ENCODE results near the gene SMC4. TPM values are rescaled to one million over a fixed set of nuclear protein-coding genes. Genes with fewer than 3 reads are reported as not detected.

SMC4 gene
- total and polyA plus RNA-seq, 2 experiments from 2014 or later, result 49.6 to 55.4 TPM

DNA sequence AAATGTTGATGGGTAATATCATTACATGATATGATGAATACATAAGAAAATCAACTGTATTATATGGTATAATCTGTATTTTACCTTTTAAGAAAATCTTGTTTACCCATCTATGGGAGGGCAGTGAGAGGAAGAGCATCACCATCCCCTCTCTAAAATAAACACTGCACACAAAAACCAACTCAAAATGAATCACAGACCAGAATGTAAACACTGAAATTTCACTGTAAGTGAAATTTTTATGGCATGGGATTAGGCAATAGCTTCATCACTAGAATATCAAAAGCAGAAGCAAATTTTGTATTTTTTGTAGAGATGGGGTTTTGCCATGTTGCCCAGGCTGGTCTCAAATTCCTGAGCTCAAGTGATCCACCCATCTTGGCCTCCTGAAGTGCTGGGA lies 26.7 kb upstream of the SMC4 start:
- no peaks in the 10 kb centered on the region for H3K9me3 ChIP-seq (ENCODE audit: low read depth)
- H3K4me1 ChIP-seq (ENCODE audit: insufficient read depth), result no peaks in the 10 kb centered on the region
- H3K4me2 ChIP-seq, result no peak overlapping the region
- no peak overlapping the region for H3K27ac ChIP-seq
- no peaks in the 10 kb centered on the region for H3K27me3 ChIP-seq
- H3K79me2 ChIP-seq, result no peaks in the 10 kb centered on the region
- DNase-seq (ENCODE audit: low spot score), result no peak
- H3K4me3 ChIP-seq, result no peak overlapping the region
- TF ChIP-seq EZH2 (IDR thresholded peaks at IDR 0.05; ENCODE audit: borderline replicate concordance) (no peak), EZH2phosphoT487 (IDR thresholded peaks at IDR 0.05; ENCODE audit: low read depth, severe bottlenecking, unreplicated experiment) (no peak), CTCF (IDR thresholded peaks at IDR 0.05; ENCODE audit: poor library complexity) (no peak)
- H3K9me2 ChIP-seq (replicated peaks; ENCODE audit: insufficient read depth), result no peaks in the 10 kb centered on the region
- H3K36me3 ChIP-seq (replicated peaks; ENCODE audit: insufficient read depth, low read depth), result no peaks in the 10 kb centered on the region
- H2AFZ ChIP-seq, result no peak overlapping the region
- H4K20me1 ChIP-seq (ENCODE audit: insufficient read depth, poor library complexity, severe bottlenecking), result no peaks in the 10 kb centered on the region

- no peaks in the 10 kb centered on the region for H3K27me3 ChIP-seq
- no peak overlapping the region for H2AFZ ChIP-seq
- no peaks in the 10 kb centered on the region for H3K9me3 ChIP-seq (ENCODE audit: low read depth)
- WGBS (ENCODE audit: low lambda C conversion rate, missing lambda C conversion rate), result 98% methylated on average over 2 of the region's 2 CpGs
- TF ChIP-seq EZH2 (IDR thresholded peaks at IDR 0.05; ENCODE audit: borderline replicate concordance), result no peak
- TF ChIP-seq CTCF (IDR thresholded peaks at IDR 0.05; ENCODE audit: poor library complexity), result no peak
- TF ChIP-seq EZH2phosphoT487 (IDR thresholded peaks at IDR 0.05; ENCODE audit: low read depth, severe bottlenecking, unreplicated experiment), result no peak
- DNase-seq (ENCODE audit: low spot score), result no peak
- no peaks in the 10 kb centered on the region for H4K20me1 ChIP-seq (ENCODE audit: insufficient read depth, poor library complexity, severe bottlenecking)
- no peak overlapping the region for H3K4me3 ChIP-seq
- H3K79me2 ChIP-seq, result no peaks in the 10 kb centered on the region
- no peak overlapping the region for H3K27ac ChIP-seq
- no peaks in the 10 kb centered on the region for H3K9me2 ChIP-seq (replicated peaks; ENCODE audit: insufficient read depth)
- no peaks in the 10 kb centered on the region for H3K36me3 ChIP-seq (replicated peaks; ENCODE audit: insufficient read depth, low read depth)
- no peak overlapping the region for H3K4me2 ChIP-seq
- H3K4me1 ChIP-seq (ENCODE audit: insufficient read depth), result peaks cover 3% of the 10 kb centered on the region
Observed at GRCh38 chr3:160373655-160374054, 25.8 kb upstream of the SMC4 start.

DNA sequence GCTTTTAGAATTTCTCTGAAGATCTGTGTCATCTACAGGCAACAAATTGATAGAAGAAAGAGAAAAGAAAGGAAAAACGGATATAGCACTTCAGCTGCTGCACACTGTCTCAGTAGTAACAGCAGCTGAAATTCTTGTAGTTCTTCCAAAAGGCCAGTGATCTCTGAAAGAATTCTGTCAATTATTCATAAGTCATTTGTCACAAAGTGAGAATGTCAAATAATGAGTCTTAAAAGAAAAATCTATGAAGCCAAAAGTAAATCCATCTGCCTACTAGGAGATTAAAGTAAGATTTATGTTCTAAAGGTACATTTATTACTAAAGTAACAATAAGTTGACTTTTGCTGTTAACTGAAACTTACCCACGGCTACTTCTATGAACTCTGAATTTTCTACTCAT lies 25.0 kb upstream of the SMC4 start:
- no peaks in the 10 kb centered on the region for H3K9me2 ChIP-seq (replicated peaks; ENCODE audit: insufficient read depth)
- no peaks in the 10 kb centered on the region for H3K79me2 ChIP-seq
- TF ChIP-seq EZH2 (IDR thresholded peaks at IDR 0.05; ENCODE audit: borderline replicate concordance) (no peak), EZH2phosphoT487 (IDR thresholded peaks at IDR 0.05; ENCODE audit: low read depth, severe bottlenecking, unreplicated experiment) (no peak), CTCF (IDR thresholded peaks at IDR 0.05; ENCODE audit: poor library complexity) (no peak)
- H3K4me2 ChIP-seq, result no peak overlapping the region
- no peaks in the 10 kb centered on the region for H3K27me3 ChIP-seq
- DNase-seq (ENCODE audit: low spot score), result no peak
- peaks cover 6% of the 10 kb centered on the region for H3K4me1 ChIP-seq (ENCODE audit: insufficient read depth)
- whole genome bisulfite sequencing (ENCODE audit: low lambda C conversion rate, missing lambda C conversion rate), result 77% methylated on average over 2 of the region's 2 CpGs
- no peaks in the 10 kb centered on the region for H4K20me1 ChIP-seq (ENCODE audit: insufficient read depth, poor library complexity, severe bottlenecking)
- H2AFZ ChIP-seq, result no peak overlapping the region
- no peak overlapping the region for H3K27ac ChIP-seq
- H3K9me3 ChIP-seq (ENCODE audit: low read depth), result no peaks in the 10 kb centered on the region
- H3K4me3 ChIP-seq, result no peak overlapping the region
- no peaks in the 10 kb centered on the region for H3K36me3 ChIP-seq (replicated peaks; ENCODE audit: insufficient read depth, low read depth)

GRCh38 chr3:160374925-160375324 lies 24.5 kb upstream of the SMC4 start:
- TF ChIP-seq CTCF (IDR thresholded peaks at IDR 0.05; ENCODE audit: poor library complexity) (no peak), EZH2 (IDR thresholded peaks at IDR 0.05; ENCODE audit: borderline replicate concordance) (no peak), EZH2phosphoT487 (IDR thresholded peaks at IDR 0.05; ENCODE audit: low read depth, severe bottlenecking, unreplicated experiment) (no peak)
- no peak for DNase-seq (ENCODE audit: low spot score)
- Histone ChIP-seq H3K9me2 (replicated peaks; ENCODE audit: insufficient read depth) (no peaks in the 10 kb centered on the region), H4K20me1 (ENCODE audit: insufficient read depth, poor library complexity, severe bottlenecking) (no peaks in the 10 kb centered on the region), H3K4me1 (ENCODE audit: insufficient read depth) (peaks cover 6% of the 10 kb centered on the region), H3K4me2 (no peak overlapping the region), H3K79me2 (no peaks in the 10 kb centered on the region), H3K36me3 (replicated peaks; ENCODE audit: insufficient read depth, low read depth) (no peaks in the 10 kb centered on the region), H2AFZ (no peak overlapping the region), H3K27me3 (no peaks in the 10 kb centered on the region), H3K4me3 (no peak overlapping the region), H3K9me3 (ENCODE audit: low read depth) (no peaks in the 10 kb centered on the region), H3K27ac (no peak overlapping the region)
- WGBS (ENCODE audit: low lambda C conversion rate, missing lambda C conversion rate), result 100% methylated on average over 1 of the region's 1 CpG

Measured in hepatocyte (in vitro differentiated cells).